Measurements from ENCODE around the gene MARCHF2. TPM values are rescaled to one million over a fixed set of nuclear protein-coding genes. Genes with fewer than 3 reads are reported as not detected.

Gene MARCHF2
- polyA plus RNA-seq, 1 of the 3 experiments (the other 2 are of a cell fraction) = 57.2 TPM

- TF ChIP-seq, protein P1, sequence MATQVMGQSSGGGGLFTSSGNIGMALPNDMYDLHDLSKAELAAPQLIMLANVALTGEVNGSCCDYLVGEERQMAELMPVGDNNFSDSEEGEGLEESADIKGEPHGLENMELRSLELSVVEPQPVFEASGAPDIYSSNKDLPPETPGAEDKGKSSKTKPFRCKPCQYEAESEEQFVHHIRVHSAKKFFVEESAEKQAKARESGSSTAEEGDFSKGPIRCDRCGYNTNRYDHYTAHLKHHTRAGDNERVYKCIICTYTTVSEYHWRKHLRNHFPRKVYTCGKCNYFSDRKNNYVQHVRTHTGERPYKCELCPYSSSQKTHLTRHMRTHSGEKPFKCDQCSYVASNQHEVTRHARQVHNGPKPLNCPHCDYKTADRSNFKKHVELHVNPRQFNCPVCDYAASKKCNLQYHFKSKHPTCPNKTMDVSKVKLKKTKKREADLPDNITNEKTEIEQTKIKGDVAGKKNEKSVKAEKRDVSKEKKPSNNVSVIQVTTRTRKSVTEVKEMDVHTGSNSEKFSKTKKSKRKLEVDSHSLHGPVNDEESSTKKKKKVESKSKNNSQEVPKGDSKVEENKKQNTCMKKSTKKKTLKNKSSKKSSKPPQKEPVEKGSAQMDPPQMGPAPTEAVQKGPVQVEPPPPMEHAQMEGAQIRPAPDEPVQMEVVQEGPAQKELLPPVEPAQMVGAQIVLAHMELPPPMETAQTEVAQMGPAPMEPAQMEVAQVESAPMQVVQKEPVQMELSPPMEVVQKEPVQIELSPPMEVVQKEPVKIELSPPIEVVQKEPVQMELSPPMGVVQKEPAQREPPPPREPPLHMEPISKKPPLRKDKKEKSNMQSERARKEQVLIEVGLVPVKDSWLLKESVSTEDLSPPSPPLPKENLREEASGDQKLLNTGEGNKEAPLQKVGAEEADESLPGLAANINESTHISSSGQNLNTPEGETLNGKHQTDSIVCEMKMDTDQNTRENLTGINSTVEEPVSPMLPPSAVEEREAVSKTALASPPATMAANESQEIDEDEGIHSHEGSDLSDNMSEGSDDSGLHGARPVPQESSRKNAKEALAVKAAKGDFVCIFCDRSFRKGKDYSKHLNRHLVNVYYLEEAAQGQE (IDR thresholded peaks at IDR 0.05; ENCODE audit: low read depth, low read length) = no peak
- TF ChIP-seq POLR2AphosphoS5 (IDR thresholded peaks at IDR 0.05; ENCODE audit: low read depth, low read length) = peak; percentile 96
- no peak for TF ChIP-seq MXI1 (IDR thresholded peaks at IDR 0.05; ENCODE audit: low read depth, low read length)
- TF ChIP-seq TAF1 (IDR thresholded peaks at IDR 0.05; ENCODE audit: borderline replicate concordance, low read depth, low read length) = no peak
- no peak for TF ChIP-seq NFIC (IDR thresholded peaks at IDR 0.05; ENCODE audit: borderline replicate concordance)
- TF ChIP-seq MAX (IDR thresholded peaks at IDR 0.05; ENCODE audit: low read depth) = peak; percentile 59; the same call in 1 of the 2 replicates
- TF ChIP-seq ZBTB33 (IDR thresholded peaks at IDR 0.05; ENCODE audit: borderline replicate concordance, low read depth) = no peak
- TF ChIP-seq MEF2A (IDR thresholded peaks at IDR 0.05; ENCODE audit: borderline replicate concordance, low read depth) = no peak
- no peak for TF ChIP-seq FOSL2 (IDR thresholded peaks at IDR 0.05; ENCODE audit: borderline replicate concordance, low read depth)
- no peak for TF ChIP-seq EP300 (IDR thresholded peaks at IDR 0.05; ENCODE audit: borderline replicate concordance in 1 of 2, low read depth in 1 of 2, low read length in 1 of 2)
- TF ChIP-seq CTCF (IDR thresholded peaks at IDR 0.05) = peak; percentile 47
- no peak for TF ChIP-seq NRF1 (IDR thresholded peaks at IDR 0.05; ENCODE audit: low read depth, low read length)
- TF ChIP-seq SMC3 (IDR thresholded peaks at IDR 0.05; ENCODE audit: low read depth, low read length) = no peak
- TF ChIP-seq FOXJ3 (CRISPR knock-in tag; IDR thresholded peaks at IDR 0.05) = no peak
- no peak for TF ChIP-seq IRF3 (IDR thresholded peaks at IDR 0.05; ENCODE audit: low read depth, low read length)
- peak; percentile 41 for TF ChIP-seq CHD2 (IDR thresholded peaks at IDR 0.05; ENCODE audit: low read length, partially characterized antibody)
- no peak for TF ChIP-seq USF2 (IDR thresholded peaks at IDR 0.05; ENCODE audit: borderline replicate concordance, low read depth, low read length)
- TF ChIP-seq YY1 (IDR thresholded peaks at IDR 0.05; ENCODE audit: low read depth) = no peak
- no peak for TF ChIP-seq RXRA (IDR thresholded peaks at IDR 0.05; ENCODE audit: borderline replicate concordance, low read depth)
- TF ChIP-seq JUND (IDR thresholded peaks at IDR 0.05) = no peak
- no peak for TF ChIP-seq ELF1 (IDR thresholded peaks at IDR 0.05)
These were observed 49.0 kb upstream of the MARCHF2 start, which contains the start of gene ANGPTL4 (continued) for GRCh38 chr19:8363803-8364771.
